ENCODE data around the gene PAX5. TPM values are rescaled to one million over a fixed set of nuclear protein-coding genes. Genes with fewer than 3 reads are reported as not detected.

Gene PAX5
- total and polyA plus RNA-seq, 2 of the 13 experiments (the other 11 are each of a cell fraction or from before 2014, with no cell fraction given) = not detected

GRCh38 chr9:37079370-37080164, 45.5 kb upstream of the PAX5 start (continued):
- TF ChIP-seq ZNF704 (CRISPR knock-in tag; IDR thresholded peaks at IDR 0.05; ENCODE audit: borderline replicate concordance) (peak; percentile 98), BRF2 (CRISPR knock-in tag; IDR thresholded peaks at IDR 0.05) (peak; percentile 98), MXD1 (CRISPR knock-in tag; IDR thresholded peaks at IDR 0.05) (peak; percentile 99), KAT2B (IDR thresholded peaks at IDR 0.05; ENCODE audit: borderline replicate concordance, low read depth, low read length) (no peak), ZSCAN20 (CRISPR knock-in tag; IDR thresholded peaks at IDR 0.05; ENCODE audit: borderline replicate concordance) (no peak; the same call in 1 of the 2 replicates), KDM1A (CRISPR knock-in tag; IDR thresholded peaks at IDR 0.05) (peak; percentile 77; the same call in 1 of the 2 replicates), THAP7 (CRISPR knock-in tag; IDR thresholded peaks at IDR 0.05) (peak; percentile 97), ZNF768 (CRISPR knock-in tag; IDR thresholded peaks at IDR 0.05) (peak; percentile 86; the same call in 1 of the 2 replicates), MBNL3 (CRISPR knock-in tag; conservative IDR thresholded peaks at IDR 0.05) (no peak), ZBTB14 (CRISPR knock-in tag; IDR thresholded peaks at IDR 0.05) (peak; percentile 69), TCF12 (IDR thresholded peaks at IDR 0.05) (no peak), TCF12 (CRISPR knock-in tag; IDR thresholded peaks at IDR 0.05) (peak; percentile 89), TFDP1 (CRISPR knock-in tag; IDR thresholded peaks at IDR 0.05; ENCODE audit: borderline replicate concordance) (peak; percentile 99), LRRFIP1 (CRISPR knock-in tag; conservative IDR thresholded peaks at IDR 0.05) (peak; percentile 54; the same call in 1 of the 2 replicates), NFYB (CRISPR knock-in tag; IDR thresholded peaks at IDR 0.05) (peak; percentile 59), PPARG (CRISPR knock-in tag; conservative IDR thresholded peaks at IDR 0.05) (peak; percentile 78), ZNF660 (CRISPR knock-in tag; IDR thresholded peaks at IDR 0.05; ENCODE audit: borderline replicate concordance, low read depth) (peak; percentile 96; the same call in 1 of the 2 replicates), ZUFSP (CRISPR knock-in tag; IDR thresholded peaks at IDR 0.05; ENCODE audit: borderline replicate concordance) (no peak)

Measured in HepG2 (cell line).